GM13977 (cell line): Measurements from ENCODE around the gene TPST2.

Experiments
- DNase-seq: peaks from one replicate; pipeline ENCODE4 v3.0.0; 2012; ENCODE audit warnings: low spot score
- CTCF ChIP-seq: IDR thresholded peaks from 2 replicates; pipeline ENCODE4 v1.5.1; 2012; ENCODE audit warnings: mild to moderate bottlenecking, control low read depth; ENCODE audit not compliant: insufficient read depth; ENCODE audit errors: extremely low read depth, missing control alignments
- in situ Hi-C: fragments of 300-500 bp; cut with MboI; formaldehyde crosslinking; loops from one replicate; pipeline ENCODE4 v1.12.0; 2022; ENCODE audit warnings: low sequenced_read_pairs, low pct_unique_long_range_greater_than_20kb, mixed read lengths, inconsistent platforms; ENCODE audit not compliant: unreplicated experiment

TPST2 gene

GRCh38 chr22:26524870-26525269 lies 65.1 kb downstream of the TPST2 start:
- TF ChIP-seq CTCF = no peak
- no peak for DNase-seq
- in situ Hi-C loops = no loop called here

- in situ Hi-C loops = no loop called here
- TF ChIP-seq CTCF = no peak
- no peak for DNase-seq
Observed at GRCh38 chr22:26522592-26522991, 67.3 kb downstream of the TPST2 start.

GRCh38 chr22:26522012-26522411 lies 67.9 kb downstream of the TPST2 start:
- in situ Hi-C loops = no loop called here
- no peak for TF ChIP-seq CTCF
- no peak for DNase-seq

- TF ChIP-seq CTCF = no peak
- in situ Hi-C loops = no loop called here
- no peak for DNase-seq
Observed at GRCh38 chr22:26517429-26517828, 72.5 kb downstream of the TPST2 start.

- no peak for DNase-seq
- in situ Hi-C loops = no loop called here
Observed at GRCh38 chr22:26516503-26516902, 73.4 kb downstream of the TPST2 start.

GRCh38 chr22:26515931-26516330 lies 74.0 kb downstream of the TPST2 start:
- no peak for TF ChIP-seq CTCF
- in situ Hi-C loops = no loop called here
- DNase-seq = no peak

More at GRCh38 chr22:26516503-26516902, 73.4 kb downstream of the TPST2 start:
- no peak for TF ChIP-seq CTCF
